Ureter (tissue), 1 donor: ENCODE results near the gene SPOCK3. TPM values are rescaled to one million over a fixed set of nuclear protein-coding genes. Genes with fewer than 3 reads are reported as not detected.
A peak's percentile ranks its signal among the peaks of the same experiment; 100 is the strongest.
"Not testable (repeated sequence)": the region's sequence is repeated elsewhere in the genome, so short reads cannot be mapped to it uniquely, and the experiment has no call there.

Experiments
- DNase-seq: peaks from one replicate; pipeline ENCODE4 v3.0.0-alpha.2; 2020; ENCODE audit warnings: low spot score
- total RNA-seq: library from RNA; stranded (reverse); gene quantifications from one replicate; pipeline ENCODE4 v1.2.4, GENCODE V29; 2023
- donor health status: DM: yes; HTN: yes; CAD: no.

Gene SPOCK3
- total RNA-seq, 1 donor from 2014 or later = 5.1 TPM

- DNase-seq = no peak
Measured at GRCh38 chr4:167035390-167035789, 198.9 kb downstream of the SPOCK3 start.

GRCh38 chr4:167034983-167035382 lies 199.3 kb downstream of the SPOCK3 start:
- DNase-seq = no peak

GRCh38 chr4:167032871-167033270 lies 201.4 kb downstream of the SPOCK3 start:
- no peak for DNase-seq

GRCh38 chr4:167031534-167032156 lies 202.6 kb downstream of the SPOCK3 start:
- no peak for DNase-seq

- no peak for DNase-seq
Measured at GRCh38 chr4:167028976-167029375, 205.3 kb downstream of the SPOCK3 start.

- no peak for DNase-seq
Measured at GRCh38 chr4:167025670-167026069, 208.6 kb downstream of the SPOCK3 start.

GRCh38 chr4:167023364-167023925 lies 210.8 kb downstream of the SPOCK3 start:
- DNase-seq = no peak

GRCh38 chr4:167021545-167022155 lies 212.6 kb downstream of the SPOCK3 start:
- peak; percentile 70 for DNase-seq

- no peak for DNase-seq
Measured at GRCh38 chr4:167020410-167020809, 213.9 kb downstream of the SPOCK3 start.

- no peak for DNase-seq
Measured at GRCh38 chr4:167014944-167015343, 219.3 kb downstream of the SPOCK3 start.

- DNase-seq = no peak
Measured at GRCh38 chr4:167003326-167003725, 231.0 kb downstream of the SPOCK3 start.

GRCh38 chr4:167000141-167000852 lies 234.0 kb downstream of the SPOCK3 start:
- DNase-seq = no peak

- no peak for DNase-seq
Measured at GRCh38 chr4:166996216-166996615, 238.1 kb downstream of the SPOCK3 start.

- DNase-seq = no peak
Measured at GRCh38 chr4:166994686-166995085, 239.6 kb downstream of the SPOCK3 start.

GRCh38 chr4:166991006-166991561 lies 243.2 kb downstream of the SPOCK3 start:
- no peak for DNase-seq

GRCh38 chr4:166989886-166990285 lies 244.4 kb downstream of the SPOCK3 start:
- DNase-seq = no peak

- no peak for DNase-seq
Measured at GRCh38 chr4:166987026-166987425, 247.3 kb downstream of the SPOCK3 start.

GRCh38 chr4:166981847-166982246 lies 252.4 kb downstream of the SPOCK3 start:
- no peak for DNase-seq

GRCh38 chr4:166980419-166980818 lies 253.9 kb downstream of the SPOCK3 start:
- DNase-seq = no peak

- no peak for DNase-seq
Measured at GRCh38 chr4:166977596-166977995, 256.7 kb downstream of the SPOCK3 start.

GRCh38 chr4:166972071-166972470 lies 262.2 kb downstream of the SPOCK3 start:
- DNase-seq = no peak

- not testable (repeated sequence) for DNase-seq
Measured at GRCh38 chr4:166968219-166968618, 266.1 kb downstream of the SPOCK3 start.
